ENCODE measurements around the gene ADAMTSL1. TPM values are rescaled to one million over a fixed set of nuclear protein-coding genes. Genes with fewer than 3 reads are reported as not detected.

The ADAMTSL1 gene
- polyA plus RNA-seq, 5 donors: 15.6 to 25.0 (median 16.9) TPM

- DNase-seq: no peak
Measured at GRCh38 chr9:18699764-18700163, 225.8 kb downstream of the ADAMTSL1 start.

- DNase-seq: no peak
Measured at GRCh38 chr9:18700714-18701113, 226.8 kb downstream of the ADAMTSL1 start.

- peak; percentile 48 to 58 for DNase-seq
Measured at GRCh38 chr9:18703151-18703900, 229.4 kb downstream of the ADAMTSL1 start.

DNA sequence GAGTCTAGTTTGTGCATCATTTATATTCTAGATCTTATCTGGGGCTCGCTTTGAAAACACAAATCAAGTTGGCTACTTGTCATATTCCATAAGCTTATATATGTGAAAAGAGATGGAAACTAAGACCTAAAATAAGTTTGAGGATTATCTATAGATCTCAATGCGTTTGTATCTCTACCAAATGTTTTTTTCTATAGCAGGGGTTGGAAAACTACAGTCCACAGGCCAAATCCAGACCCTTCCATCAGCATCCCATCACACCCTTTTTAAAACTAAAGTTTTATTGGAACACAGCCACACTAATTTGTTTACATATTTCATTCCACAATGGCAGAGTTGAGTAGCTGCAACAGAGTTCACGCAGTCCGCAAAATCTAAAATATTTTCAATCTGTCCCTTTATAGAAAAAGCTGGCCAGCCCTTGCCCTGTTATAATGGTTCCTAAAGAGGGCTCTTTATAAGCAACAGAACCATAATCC is 230.0 kb downstream of the ADAMTSL1 start:
- DNase-seq: peak; percentile 57 to 60

DNA sequence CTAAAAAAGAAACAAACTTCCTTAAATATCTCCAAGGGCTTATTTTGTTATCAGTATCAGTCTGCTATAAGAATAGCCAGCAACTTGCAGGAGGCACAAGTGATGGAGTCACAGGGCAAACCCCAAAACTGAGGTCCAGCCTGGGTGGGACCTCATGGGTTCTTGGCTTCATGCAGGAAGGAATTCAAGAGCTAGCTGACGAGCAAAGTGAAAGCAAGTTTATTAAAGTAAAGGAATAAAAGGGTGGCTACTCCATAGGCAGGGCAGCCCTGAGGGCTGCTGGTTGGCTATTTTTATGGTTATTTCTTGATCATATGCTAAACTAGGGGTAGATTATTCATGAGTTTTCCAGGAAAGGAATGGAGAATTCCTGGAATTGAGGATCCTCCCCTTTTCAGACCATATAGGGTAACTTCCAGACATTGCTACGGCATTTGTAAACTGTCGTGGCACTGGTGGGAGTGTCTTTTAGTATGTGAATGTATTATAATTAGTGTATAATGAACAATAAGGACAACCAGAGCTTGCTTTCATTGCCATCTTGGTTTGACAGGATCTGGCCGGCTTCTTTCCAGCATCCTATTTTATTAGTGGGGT is 231.9 kb downstream of the ADAMTSL1 start:
- DNase-seq: no peak

DNA sequence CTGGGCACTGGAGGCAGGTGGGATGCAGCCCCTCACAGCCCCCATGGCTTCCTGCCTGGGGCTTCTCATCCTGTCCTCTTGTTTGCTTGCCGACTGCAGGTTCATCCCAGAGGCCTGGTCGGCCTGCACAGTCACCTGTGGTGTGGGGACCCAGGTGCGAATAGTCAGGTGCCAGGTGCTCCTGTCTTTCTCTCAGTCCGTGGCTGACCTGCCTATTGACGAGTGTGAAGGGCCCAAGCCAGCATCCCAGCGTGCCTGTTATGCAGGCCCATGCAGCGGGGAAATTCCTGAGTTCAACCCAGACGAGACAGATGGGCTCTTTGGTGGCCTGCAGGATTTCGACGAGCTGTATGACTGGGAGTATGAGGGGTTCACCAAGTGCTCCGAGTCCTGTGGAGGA is 232.7 kb downstream of the ADAMTSL1 start:
- no peak for DNase-seq

GRCh38 chr9:18707061-18707461 is 233.1 kb downstream of the ADAMTSL1 start:
- DNase-seq: no peak

DNA sequence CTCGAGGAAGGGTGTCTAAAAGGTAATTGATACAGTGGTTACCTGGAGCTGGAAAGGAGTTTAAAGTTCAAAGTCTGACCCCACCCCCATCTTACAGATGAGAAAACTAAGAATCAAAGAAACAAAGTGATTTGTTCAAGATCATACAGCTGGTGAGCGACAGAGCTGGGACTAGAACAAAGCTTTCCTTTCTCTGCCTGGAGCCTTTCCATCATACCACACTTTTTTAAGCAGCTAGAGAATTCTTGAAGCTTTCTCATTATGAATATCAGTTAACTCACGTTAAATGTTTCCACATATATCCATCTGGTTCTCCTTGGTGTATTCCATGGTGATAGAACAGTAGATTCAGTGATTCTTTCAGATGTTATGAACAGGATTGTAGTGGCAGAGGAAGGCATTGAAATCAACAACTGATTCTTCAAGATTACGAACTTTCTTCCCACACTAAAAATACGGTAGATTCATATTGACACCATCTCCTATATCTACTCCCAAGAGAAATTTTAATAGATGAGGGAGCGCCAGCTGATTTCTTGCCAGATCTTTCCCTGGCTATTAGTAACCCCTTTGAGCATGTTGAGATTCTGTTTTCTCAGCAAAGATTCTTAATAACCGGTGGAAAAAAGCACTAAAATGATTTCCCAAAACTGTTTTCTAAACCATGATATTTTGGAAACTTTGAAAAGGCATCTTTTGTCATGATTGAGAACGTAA is 233.7 kb downstream of the ADAMTSL1 start:
- no peak for DNase-seq

- DNase-seq: no peak
Measured at GRCh38 chr9:18708429-18708828, 234.5 kb downstream of the ADAMTSL1 start.

- DNase-seq: no peak
Measured at GRCh38 chr9:18710065-18710464, 236.1 kb downstream of the ADAMTSL1 start.

DNA sequence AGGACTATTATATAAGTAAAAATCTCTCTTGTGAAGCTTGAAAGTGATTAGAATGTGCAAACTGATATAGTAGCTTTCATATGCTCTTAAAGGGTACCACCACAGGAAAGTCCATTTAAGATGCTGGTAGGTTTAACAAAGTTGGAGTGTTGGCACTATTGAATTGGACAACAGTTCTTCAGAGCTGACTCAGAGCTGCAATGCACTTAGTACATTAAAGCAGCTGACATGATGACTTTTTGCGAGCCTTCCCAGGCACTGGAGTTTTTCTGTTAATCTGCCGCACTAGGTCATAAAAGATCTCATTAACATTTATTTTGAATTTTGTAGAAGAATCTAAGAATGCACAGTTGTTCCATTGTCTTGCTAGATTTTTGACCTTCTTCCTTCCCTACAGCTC is 243.8 kb downstream of the ADAMTSL1 start:
- DNase-seq: no peak

DNA sequence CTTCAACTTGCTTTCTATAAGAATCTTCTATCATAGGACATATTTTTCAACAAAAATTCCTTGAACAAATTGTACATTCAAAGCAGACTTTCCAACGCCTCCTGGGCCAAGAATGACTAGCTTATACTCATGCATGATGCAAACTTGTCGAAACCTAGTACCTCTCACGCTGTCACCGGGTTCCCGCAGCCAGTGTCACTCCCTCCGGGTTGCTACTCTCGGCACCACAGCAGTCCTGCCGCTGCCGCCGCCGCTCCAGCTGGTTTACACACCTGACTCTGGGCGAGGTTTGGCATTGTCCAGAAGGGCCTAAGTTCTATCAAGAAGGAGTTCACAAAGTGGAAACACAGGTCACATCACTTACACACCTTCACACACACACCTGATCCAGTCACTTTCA is 244.4 kb downstream of the ADAMTSL1 start:
- no peak for DNase-seq

DNA sequence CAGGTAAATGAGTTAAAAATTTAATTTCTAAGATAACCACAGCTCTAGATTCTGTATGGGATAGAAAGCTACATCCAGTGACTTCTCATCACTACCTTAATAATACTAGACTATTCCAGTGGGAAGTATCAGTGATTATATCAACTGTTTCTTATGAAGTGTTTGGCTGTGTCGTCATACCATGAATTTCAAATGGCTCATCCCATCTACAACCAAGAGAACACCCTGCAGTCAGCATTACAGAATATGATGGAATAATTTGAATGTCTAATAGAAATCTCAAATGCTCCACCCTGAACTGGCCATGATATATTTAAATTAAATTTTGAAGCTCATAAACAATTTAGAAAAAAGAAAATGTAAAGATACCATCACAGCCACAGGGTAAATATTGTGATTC is 245.0 kb downstream of the ADAMTSL1 start:
- no peak for DNase-seq

- no peak for DNase-seq
Measured at GRCh38 chr9:18720691-18721090, 246.7 kb downstream of the ADAMTSL1 start.

GRCh38 chr9:18721267-18721994 is 247.5 kb downstream of the ADAMTSL1 start:
- peak in 1 of 2 donors; percentile 51 for DNase-seq

- no peak for DNase-seq
Measured at GRCh38 chr9:18721995-18722310, 248.0 kb downstream of the ADAMTSL1 start.

- no peak for DNase-seq
Measured at GRCh38 chr9:18722882-18723281, 248.9 kb downstream of the ADAMTSL1 start.

- no peak for DNase-seq
Measured at GRCh38 chr9:18723366-18723765, 249.4 kb downstream of the ADAMTSL1 start.

DNA sequence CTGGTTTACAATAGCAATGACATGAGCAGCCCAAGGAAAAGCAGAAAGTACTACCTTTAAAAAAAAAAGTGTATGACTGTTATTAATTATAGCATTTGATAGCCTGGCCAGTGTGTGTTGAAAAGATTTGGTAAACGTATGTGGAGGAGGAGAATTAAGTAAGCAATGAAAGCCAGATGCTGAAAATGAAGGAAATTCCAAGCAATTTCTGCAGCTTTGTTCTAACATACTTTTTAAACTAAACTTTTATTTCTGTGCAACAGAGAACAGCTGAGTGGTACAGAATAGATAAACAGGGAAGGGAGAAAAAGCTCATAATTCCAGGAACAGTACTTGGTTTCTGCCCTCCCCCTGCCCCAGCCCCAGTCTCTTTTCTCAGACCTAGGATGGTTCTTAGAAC is 252.6 kb downstream of the ADAMTSL1 start:
- DNase-seq: no peak

DNA sequence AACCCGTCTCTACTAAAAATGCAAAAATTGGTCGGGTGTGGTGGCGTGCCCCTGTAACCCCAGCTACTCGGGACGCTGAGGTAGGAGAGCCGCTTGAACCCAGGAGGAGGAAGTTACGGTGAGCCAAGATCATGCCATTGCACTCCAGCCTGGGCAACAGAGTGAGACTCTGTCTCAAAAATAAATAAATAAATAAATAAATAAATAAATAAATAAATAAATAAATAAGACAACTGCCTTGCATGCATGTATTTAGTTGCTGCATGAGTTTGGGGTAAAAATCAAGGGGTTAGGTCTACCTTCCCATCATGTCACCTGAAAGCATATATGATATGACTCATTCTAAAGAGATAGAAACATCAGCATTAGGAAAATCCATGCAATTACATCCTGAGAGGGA is 254.0 kb downstream of the ADAMTSL1 start:
- DNase-seq: no peak

DNA sequence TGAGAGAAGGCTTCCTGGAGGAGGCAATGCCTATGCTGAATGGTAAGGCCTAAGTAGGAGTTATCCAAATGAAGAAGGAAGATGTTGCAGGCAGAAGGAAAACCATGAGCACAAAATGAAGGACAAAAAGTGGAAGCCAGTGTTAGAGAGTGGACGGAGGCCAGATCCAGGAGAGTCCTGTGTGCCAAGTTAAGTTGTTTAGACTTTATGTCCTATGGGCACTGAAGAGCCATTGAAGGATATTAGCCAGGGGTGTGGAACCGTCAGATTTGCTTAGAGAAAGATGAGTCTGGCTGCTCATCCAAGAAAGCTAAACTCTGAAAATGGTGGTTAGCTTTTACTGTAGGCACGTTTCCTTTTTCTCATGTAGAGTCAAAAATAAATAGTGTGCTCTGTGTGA is 254.7 kb downstream of the ADAMTSL1 start:
- DNase-seq: no peak

GRCh38 chr9:18730241-18730640 is 256.3 kb downstream of the ADAMTSL1 start:
- no peak for DNase-seq
